EH (cell line): ENCODE data around the gene PLCL1.

Experiments used
- DNase-seq: peaks from one replicate; pipeline ENCODE4 v3.0.0-alpha.2; 2015; ENCODE audit warnings: low read depth

PLCL1 gene

GRCh38 chr2:197857476-197858107 is 53.2 kb downstream of the PLCL1 start:
- DNase-seq = no peak

GRCh38 chr2:197858607-197859140 is 54.3 kb downstream of the PLCL1 start:
- no peak for DNase-seq

DNA sequence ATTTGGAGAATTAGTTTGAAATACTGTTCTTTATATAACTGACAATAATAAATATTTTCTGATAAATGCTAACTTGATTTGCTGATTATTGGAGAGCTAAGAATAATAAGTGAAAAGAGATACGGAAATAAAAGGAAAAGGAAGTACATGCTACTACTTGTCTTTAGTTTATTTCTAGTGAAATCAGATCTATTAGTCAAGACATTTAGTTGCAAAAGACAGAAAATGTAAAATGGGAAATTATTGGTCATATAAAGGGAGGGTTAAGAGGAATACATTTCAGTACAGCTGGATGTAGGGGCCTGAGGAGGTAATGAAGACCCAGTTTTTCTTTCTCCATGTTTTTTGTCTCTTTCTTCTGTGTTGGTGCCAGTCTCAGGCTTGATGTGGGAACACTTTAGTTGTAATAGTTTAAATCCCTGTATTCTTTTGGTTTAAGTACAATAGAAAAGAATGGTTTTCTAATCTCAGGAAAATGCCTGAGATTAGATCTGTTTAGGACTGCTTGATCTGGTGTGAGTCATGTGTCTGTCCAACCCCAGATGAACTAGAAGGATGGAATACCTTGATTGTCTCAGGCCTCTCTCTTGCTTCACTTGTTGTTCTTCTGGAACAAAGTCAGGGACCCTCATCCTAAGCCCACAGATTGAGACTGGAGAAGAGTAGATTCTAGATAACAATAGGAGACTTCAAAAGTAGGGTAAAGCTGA is 58.0 kb downstream of the PLCL1 start:
- no peak for DNase-seq

GRCh38 chr2:197863744-197864143 is 59.4 kb downstream of the PLCL1 start:
- no peak for DNase-seq

- DNase-seq = no peak
These were observed 62.1 kb downstream of the PLCL1 start for GRCh38 chr2:197866455-197866854.

GRCh38 chr2:197867033-197867432 is 62.6 kb downstream of the PLCL1 start:
- DNase-seq = no peak

DNA sequence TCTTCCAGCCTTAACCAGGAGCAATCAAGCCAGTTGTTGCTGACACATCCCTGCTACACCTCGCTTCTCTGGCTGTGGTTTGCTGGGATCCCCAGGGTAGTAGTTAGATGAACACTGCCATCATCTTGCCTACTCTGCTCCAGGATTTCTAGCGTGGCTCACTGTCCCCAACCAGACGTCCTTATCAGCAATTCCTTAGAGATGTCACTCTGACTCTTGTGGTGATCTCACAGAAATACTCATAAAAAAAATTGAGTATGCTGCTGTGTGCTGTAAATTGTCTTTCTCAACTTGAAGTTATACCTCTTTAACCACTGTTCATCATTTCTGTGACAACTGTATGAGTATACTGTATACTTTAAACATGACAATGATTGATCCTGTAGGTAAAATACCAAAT is 63.2 kb downstream of the PLCL1 start:
- DNase-seq = no peak

GRCh38 chr2:197868206-197868605 is 63.8 kb downstream of the PLCL1 start:
- DNase-seq = no peak

DNA sequence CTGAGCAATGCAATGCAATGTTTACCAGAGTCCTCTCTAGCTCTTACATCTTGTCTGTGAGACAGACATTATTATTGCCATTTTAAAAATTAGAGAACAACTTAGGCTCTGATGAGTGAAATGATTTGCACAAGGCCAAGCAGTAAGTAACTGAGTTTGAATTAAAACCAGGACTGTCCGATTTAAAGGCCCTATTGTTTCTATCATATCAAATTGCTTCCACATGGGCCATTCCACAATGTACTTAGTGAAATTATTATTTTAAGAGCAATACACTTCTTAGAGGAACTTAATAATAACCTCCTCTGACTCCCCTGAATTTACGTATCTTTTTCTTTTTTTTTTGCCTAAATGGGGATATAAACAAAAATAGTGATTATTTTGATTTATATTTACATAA is 64.6 kb downstream of the PLCL1 start:
- DNase-seq = no peak

- DNase-seq = peak; percentile 21
These were observed 65.2 kb downstream of the PLCL1 start for GRCh38 chr2:197869501-197870111.

GRCh38 chr2:197870137-197870536 is 65.7 kb downstream of the PLCL1 start:
- DNase-seq = no peak

DNA sequence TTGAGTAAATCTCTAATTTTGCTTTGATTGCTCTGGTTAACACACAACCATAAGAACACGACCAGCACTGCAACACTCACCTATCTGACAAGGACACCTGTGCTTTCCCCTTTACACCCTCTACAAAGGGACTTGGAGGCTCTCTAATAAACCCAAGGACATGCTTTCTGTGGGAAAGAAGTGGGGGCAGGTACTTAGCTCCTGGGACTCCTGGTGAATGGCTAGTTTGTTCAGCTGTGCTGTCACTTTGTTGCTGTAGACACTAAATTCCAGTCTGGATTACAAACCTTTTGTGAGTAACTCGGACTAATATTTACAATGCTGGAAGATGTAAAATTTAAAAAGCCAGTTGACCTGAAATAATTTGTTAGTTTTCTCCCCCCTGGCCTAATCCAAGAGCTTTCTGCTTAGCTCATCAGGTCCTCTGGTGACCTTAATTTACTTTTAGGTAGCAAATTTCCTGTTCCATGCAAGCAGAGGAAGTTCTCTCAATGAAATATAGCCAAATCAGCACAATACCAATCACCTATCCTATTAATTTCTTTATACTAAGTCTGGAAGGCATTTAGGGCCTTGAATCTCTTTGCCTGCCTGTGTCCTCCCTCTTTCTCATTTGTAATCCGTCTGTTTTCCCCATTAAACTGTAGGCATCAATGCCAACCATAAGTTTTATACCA is 67.5 kb downstream of the PLCL1 start:
- no peak for DNase-seq

- DNase-seq = peak; percentile 87
These were observed 68.9 kb downstream of the PLCL1 start for GRCh38 chr2:197873293-197873701.

DNA sequence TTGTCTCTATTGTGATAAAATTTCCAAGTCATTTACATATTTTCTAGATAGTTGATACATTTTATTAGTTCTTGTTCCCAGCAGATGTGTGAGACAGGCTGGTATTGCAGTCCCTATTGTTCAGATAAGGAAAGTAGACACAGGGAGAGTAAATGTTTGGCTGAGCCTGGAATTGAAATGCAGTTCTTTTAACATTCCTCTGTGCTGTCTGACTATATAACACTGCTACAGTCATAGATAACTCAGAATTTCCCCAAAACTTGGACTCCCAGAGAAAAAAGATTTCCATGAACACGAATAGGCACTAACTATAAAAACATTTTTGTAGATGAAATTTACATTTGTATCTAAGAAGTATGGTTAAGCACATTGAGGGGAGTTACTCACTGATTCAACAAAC is 71.4 kb downstream of the PLCL1 start:
- no peak for DNase-seq

- no peak for DNase-seq
These were observed 72.1 kb downstream of the PLCL1 start for GRCh38 chr2:197876524-197876923.

GRCh38 chr2:197877038-197877437 is 72.6 kb downstream of the PLCL1 start:
- DNase-seq = peak; percentile 46

GRCh38 chr2:197878792-197879191 is 74.4 kb downstream of the PLCL1 start:
- DNase-seq = peak; percentile 31

DNA sequence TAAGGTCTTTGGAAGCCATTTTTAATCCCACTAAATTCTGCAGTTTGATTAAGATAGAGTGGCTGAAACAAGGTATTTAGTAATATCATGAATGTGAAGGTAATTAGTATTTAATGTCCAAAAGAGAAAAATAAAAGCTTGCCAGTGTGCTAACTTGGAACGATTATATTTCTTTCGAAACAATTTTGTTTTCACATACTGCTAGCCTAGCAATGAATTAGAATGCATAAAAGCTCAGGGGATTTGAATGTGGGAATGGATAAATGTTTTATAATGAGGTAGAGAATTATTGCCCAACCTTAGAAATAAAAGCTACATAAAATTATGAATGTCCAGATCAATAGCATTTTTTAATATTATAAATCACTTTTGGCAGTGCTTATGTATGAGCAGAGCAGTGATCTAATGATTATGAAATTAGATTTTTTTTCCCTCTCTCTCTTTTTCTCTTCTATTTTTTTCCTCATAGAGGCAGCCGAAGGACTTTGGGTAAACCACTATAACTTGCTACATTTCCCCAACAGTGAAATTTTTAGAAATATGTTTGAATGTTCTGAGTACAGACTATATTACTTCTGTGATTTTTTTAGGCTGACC is 75.5 kb downstream of the PLCL1 start:
- DNase-seq = no peak

GRCh38 chr2:197883354-197884032 is 79.1 kb downstream of the PLCL1 start:
- DNase-seq = peak; percentile 82

GRCh38 chr2:197884252-197884651 is 79.9 kb downstream of the PLCL1 start:
- DNase-seq = no peak

DNA sequence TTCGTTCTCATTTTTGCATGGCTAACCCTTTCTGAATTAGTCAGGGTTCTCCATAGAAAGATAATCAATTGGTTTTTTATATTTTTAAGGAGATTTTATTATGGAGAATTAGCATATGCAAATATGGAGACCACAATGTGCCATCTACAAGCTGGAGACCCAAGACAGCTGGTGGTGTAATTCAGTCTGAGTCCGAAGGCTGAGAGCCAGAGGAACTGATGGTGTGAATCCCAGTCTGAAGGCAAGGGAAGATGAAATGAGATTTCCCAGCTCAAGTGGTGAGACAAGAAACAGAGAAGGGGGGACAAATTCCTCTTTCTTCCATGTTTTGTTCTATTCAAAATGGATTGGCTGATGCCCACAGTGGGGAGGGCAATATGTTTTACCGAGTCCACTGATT is 80.7 kb downstream of the PLCL1 start:
- no peak for DNase-seq

DNA sequence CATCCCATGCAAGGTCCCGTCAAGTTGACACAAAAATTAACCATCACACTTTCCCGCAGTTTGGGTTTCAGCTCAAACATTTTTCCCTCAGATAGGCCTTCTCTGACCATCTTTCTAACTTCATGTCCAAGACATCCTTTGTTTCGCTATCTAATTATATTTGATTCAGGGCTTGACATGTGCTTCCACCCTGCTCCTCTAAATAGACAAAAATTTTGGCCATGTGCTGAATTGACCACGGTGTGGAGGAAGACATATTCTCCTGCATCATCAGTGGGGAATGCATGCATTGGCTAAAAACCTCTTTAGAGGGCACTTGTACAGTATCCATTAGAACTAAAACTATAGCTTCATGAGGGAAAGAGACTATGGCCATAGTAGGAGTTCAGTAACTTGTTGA is 81.2 kb downstream of the PLCL1 start:
- DNase-seq = peak; percentile 46
